ENCODE results near the gene UEVLD. TPM values are rescaled to one million over a fixed set of nuclear protein-coding genes. Genes with fewer than 3 reads are reported as not detected.

UEVLD gene
- polyA plus RNA-seq, 1 donor from 2014 or later, result 11.3 TPM

GRCh38 chr11:18566406-18566805, 22.1 kb downstream of the UEVLD start:
- H3K27me3 ChIP-seq (ENCODE audit: insufficient read depth, low read depth, low read length), result no peaks in the 10 kb centered on the region
- TF ChIP-seq POLR2AphosphoS5 (IDR thresholded peaks at IDR 0.05) (no peak), SMC3 (conservative IDR thresholded peaks at IDR 0.05; ENCODE audit: poor library complexity) (no peak), TAF1 (IDR thresholded peaks at IDR 0.05; ENCODE audit: low read depth) (no peak), RAD21 (conservative IDR thresholded peaks at IDR 0.05) (no peak), CTCF (IDR thresholded peaks at IDR 0.05; ENCODE audit: poor library complexity, severe bottlenecking) (no peak), MXI1 (conservative IDR thresholded peaks at IDR 0.05; ENCODE audit: poor library complexity, severe bottlenecking) (no peak), EP300 (conservative IDR thresholded peaks at IDR 0.05; ENCODE audit: poor library complexity, severe bottlenecking) (no peak), EZH2 (IDR thresholded peaks at IDR 0.05; ENCODE audit: borderline replicate concordance, insufficient read depth, low read length, poor library complexity, severe bottlenecking) (no peak)
- TF ChIP-seq, protein P1, sequence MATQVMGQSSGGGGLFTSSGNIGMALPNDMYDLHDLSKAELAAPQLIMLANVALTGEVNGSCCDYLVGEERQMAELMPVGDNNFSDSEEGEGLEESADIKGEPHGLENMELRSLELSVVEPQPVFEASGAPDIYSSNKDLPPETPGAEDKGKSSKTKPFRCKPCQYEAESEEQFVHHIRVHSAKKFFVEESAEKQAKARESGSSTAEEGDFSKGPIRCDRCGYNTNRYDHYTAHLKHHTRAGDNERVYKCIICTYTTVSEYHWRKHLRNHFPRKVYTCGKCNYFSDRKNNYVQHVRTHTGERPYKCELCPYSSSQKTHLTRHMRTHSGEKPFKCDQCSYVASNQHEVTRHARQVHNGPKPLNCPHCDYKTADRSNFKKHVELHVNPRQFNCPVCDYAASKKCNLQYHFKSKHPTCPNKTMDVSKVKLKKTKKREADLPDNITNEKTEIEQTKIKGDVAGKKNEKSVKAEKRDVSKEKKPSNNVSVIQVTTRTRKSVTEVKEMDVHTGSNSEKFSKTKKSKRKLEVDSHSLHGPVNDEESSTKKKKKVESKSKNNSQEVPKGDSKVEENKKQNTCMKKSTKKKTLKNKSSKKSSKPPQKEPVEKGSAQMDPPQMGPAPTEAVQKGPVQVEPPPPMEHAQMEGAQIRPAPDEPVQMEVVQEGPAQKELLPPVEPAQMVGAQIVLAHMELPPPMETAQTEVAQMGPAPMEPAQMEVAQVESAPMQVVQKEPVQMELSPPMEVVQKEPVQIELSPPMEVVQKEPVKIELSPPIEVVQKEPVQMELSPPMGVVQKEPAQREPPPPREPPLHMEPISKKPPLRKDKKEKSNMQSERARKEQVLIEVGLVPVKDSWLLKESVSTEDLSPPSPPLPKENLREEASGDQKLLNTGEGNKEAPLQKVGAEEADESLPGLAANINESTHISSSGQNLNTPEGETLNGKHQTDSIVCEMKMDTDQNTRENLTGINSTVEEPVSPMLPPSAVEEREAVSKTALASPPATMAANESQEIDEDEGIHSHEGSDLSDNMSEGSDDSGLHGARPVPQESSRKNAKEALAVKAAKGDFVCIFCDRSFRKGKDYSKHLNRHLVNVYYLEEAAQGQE (IDR thresholded peaks at IDR 0.05; ENCODE audit: borderline replicate concordance), result no peak
- H4K20me1 ChIP-seq (ENCODE audit: insufficient read depth), result no peaks in the 10 kb centered on the region
- no peaks in the 10 kb centered on the region for H3K9me3 ChIP-seq (ENCODE audit: low read length)
- no peak overlapping the region for H3K4me3 ChIP-seq (ENCODE audit: low read length)
- H3K9me2 ChIP-seq (ENCODE audit: insufficient read depth, low read length), result no peaks in the 10 kb centered on the region
- no peaks in the 10 kb centered on the region for H3F3A ChIP-seq (ENCODE audit: insufficient read depth, low read length, poor library complexity, severe bottlenecking)
- H3K79me2 ChIP-seq (replicated peaks; ENCODE audit: insufficient read depth, low read length), result no peaks in the 10 kb centered on the region
- H3K9ac ChIP-seq (ENCODE audit: low read length), result no peak overlapping the region
- H3K36me3 ChIP-seq (ENCODE audit: insufficient read depth, low read length), result no peaks in the 10 kb centered on the region
- H3K4me2 ChIP-seq (ENCODE audit: low read length), result no peak overlapping the region
- no peak overlapping the region for H2AFZ ChIP-seq (ENCODE audit: low read depth, low read length)
- H3K27ac ChIP-seq (ENCODE audit: low read length), result no peak overlapping the region

DNA sequence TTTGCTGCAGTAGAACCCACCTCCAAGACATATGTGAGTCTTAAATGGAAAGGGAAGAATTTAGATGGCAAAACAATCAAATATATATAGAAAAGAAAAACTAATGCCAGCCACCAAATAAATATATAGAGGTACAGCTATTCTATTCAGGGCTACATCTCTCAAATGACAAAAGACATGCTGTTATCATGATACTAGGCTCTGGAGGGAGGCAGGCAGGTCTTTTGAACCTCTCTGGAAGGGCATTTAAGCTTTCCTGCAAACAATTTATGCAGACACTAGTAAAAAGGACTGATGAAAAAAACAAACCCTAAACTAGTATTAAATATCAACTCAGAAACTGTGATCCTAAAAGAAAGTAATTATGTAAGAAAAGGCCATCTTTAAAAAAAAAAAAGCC, 24.4 kb downstream of the UEVLD start:
- H3K4me3 ChIP-seq (ENCODE audit: low read length), result no peak overlapping the region
- no peaks in the 10 kb centered on the region for H3F3A ChIP-seq (ENCODE audit: insufficient read depth, low read length, poor library complexity, severe bottlenecking)
- no peaks in the 10 kb centered on the region for H3K36me3 ChIP-seq (ENCODE audit: insufficient read depth, low read length)
- no peak overlapping the region for H3K27ac ChIP-seq (ENCODE audit: low read length)
- no peaks in the 10 kb centered on the region for H3K79me2 ChIP-seq (replicated peaks; ENCODE audit: insufficient read depth, low read length)
- H4K20me1 ChIP-seq (ENCODE audit: insufficient read depth), result no peaks in the 10 kb centered on the region
- H3K9me2 ChIP-seq (ENCODE audit: insufficient read depth, low read length), result no peaks in the 10 kb centered on the region
- no peak for TF ChIP-seq SMC3 (conservative IDR thresholded peaks at IDR 0.05; ENCODE audit: poor library complexity)
- TF ChIP-seq EZH2 (IDR thresholded peaks at IDR 0.05; ENCODE audit: borderline replicate concordance, insufficient read depth, low read length, poor library complexity, severe bottlenecking), result no peak
- no peak for TF ChIP-seq RAD21 (conservative IDR thresholded peaks at IDR 0.05)
- no peak for TF ChIP-seq CTCF (IDR thresholded peaks at IDR 0.05; ENCODE audit: poor library complexity, severe bottlenecking)
- TF ChIP-seq TAF1 (IDR thresholded peaks at IDR 0.05; ENCODE audit: low read depth), result no peak
- TF ChIP-seq, protein P1 (IDR thresholded peaks at IDR 0.05; ENCODE audit: borderline replicate concordance), result no peak
- TF ChIP-seq EP300 (conservative IDR thresholded peaks at IDR 0.05; ENCODE audit: poor library complexity, severe bottlenecking), result no peak
- no peak for TF ChIP-seq MXI1 (conservative IDR thresholded peaks at IDR 0.05; ENCODE audit: poor library complexity, severe bottlenecking)
- no peak overlapping the region for H3K9ac ChIP-seq (ENCODE audit: low read length)
- H2AFZ ChIP-seq (ENCODE audit: low read depth, low read length), result no peak overlapping the region
- H3K4me2 ChIP-seq (ENCODE audit: low read length), result no peak overlapping the region
- no peaks in the 10 kb centered on the region for H3K9me3 ChIP-seq (ENCODE audit: low read length)
- H3K27me3 ChIP-seq (ENCODE audit: insufficient read depth, low read depth, low read length), result no peaks in the 10 kb centered on the region
